K562 (cell line): Measurements from ENCODE around the gene TMEM184C. TPM values are rescaled to one million over a fixed set of nuclear protein-coding genes. Genes with fewer than 3 reads are reported as not detected.

Source experiments
- ATAC-seq: fragments of 200-7000 bp; cut with Tn5 transposase; 3 replicates; pipeline ENCODE4 v1.9.1; 2020; ENCODE audit warnings: moderate library complexity
- BruUV-seq: library from RNA; stranded (reverse); fragments of 400-500 nt; replicated peaks from 2 replicates; lab custom pipeline; 2021; lab: Mats Ljungman, UMichigan
- CTCF ChIA-PET: fragments of 300-600 bp; formaldehyde crosslinking; extraction: SDS; loops from one replicate; lab custom pipeline; 2021; ENCODE audit warnings: low intra/inter-chr PET ratio; lab: Yijun Ruan, JAX
- POLR2A ChIA-PET: fragments of 300-600, 350-650 bp; sonication (Branson Sonifier 250); formaldehyde crosslinking; extraction: SDS; loops from one replicate; lab custom pipeline; 2021; ENCODE audit warnings: antibody characterized with exemption, inconsistent platforms; lab: Yijun Ruan, JAX
- DNase-seq, 4 experiments: peaks; one replicate each; pipeline versions ENCODE4 v3.0.0 to v3.0.0-alpha.2; 2011 to 2018; ENCODE audit warnings: low spot score in 3 of 4, mixed read lengths in 3 of 4; ENCODE audit errors: extremely low read depth in 1 of 4
- FAIRE-seq: peaks from 2 replicates; lab custom pipeline; 2011; peaks lifted over from hg19 to GRCh38; lab: Jason Lieb, UNC
- H2AFZ ChIP-seq: 2 replicates; pipeline ENCODE4 v1.6.0; 2011; ENCODE audit warnings: low read depth, low read length, control low read depth, inconsistent platforms
- H3K27ac ChIP-seq: fragments of 200-600 bp; 3 replicates; pipeline ENCODE4 v1.8.0; 2011; ENCODE audit warnings: low read depth, mild to moderate bottlenecking, control low read depth, inconsistent platforms, low read length, moderate library complexity, mixed read lengths; ENCODE audit errors: extremely low read depth
- H3K27me3 ChIP-seq, 2 experiments: fragments of 300-600 bp in 1 of 2; 2 replicates in 1 of 2; 3 replicates in 1 of 2; pipeline versions ENCODE4 v1.6.0 to v1.8.0; 2011; ENCODE audit warnings: inconsistent platforms in 2 of 2, low read length in 2 of 2, mild to moderate bottlenecking in 1 of 2, mixed read lengths in 1 of 2, moderate library complexity in 1 of 2; ENCODE audit not compliant: control insufficient read depth in 2 of 2, insufficient read depth in 2 of 2
- H3K36me3 ChIP-seq: fragments of 300-600 bp; 3 replicates; pipeline ENCODE4 v1.8.0; 2011; ENCODE audit warnings: mild to moderate bottlenecking, low read length, inconsistent platforms; ENCODE audit not compliant: control insufficient read depth, insufficient read depth
- H3K4me1 ChIP-seq, 2 experiments: fragments of 200-600 bp in 1 of 2; replicated peaks in 1 of 2; 2 replicates in 1 of 2; 3 replicates in 1 of 2; pipeline versions ENCODE4 v1.5.1 to v1.8.0; 2011; ENCODE audit warnings: inconsistent platforms in 2 of 2, low read length in 2 of 2, mild to moderate bottlenecking in 1 of 2, mixed read lengths in 1 of 2, moderate library complexity in 1 of 2; ENCODE audit not compliant: control insufficient read depth in 2 of 2, insufficient read depth in 2 of 2
- H3K4me2 ChIP-seq: 2 replicates; pipeline ENCODE4 v1.6.1; 2011; ENCODE audit warnings: low read length, control low read depth, inconsistent platforms, mixed read lengths; ENCODE audit not compliant: insufficient read depth
- H3K4me3 ChIP-seq: fragments of 200-600 bp; sonication (generic), shearing (Covaris generic); 2 replicates; pipeline ENCODE4 v1.5.1; 2016; ENCODE audit warnings: control low read depth, inconsistent platforms
- H3K79me2 ChIP-seq: fragments of 200-600 bp; 3 replicates; pipeline ENCODE4 v1.8.0; 2011; ENCODE audit warnings: low read length, inconsistent platforms; ENCODE audit not compliant: control insufficient read depth, insufficient read depth
- H3K9ac ChIP-seq, 2 experiments: 2 replicates each; pipeline versions ENCODE4 v1.6.0 to v1.6.1; 2011; ENCODE audit warnings: low read depth in 2 of 2, low read length in 2 of 2, control low read depth in 1 of 2, inconsistent platforms in 1 of 2, mild to moderate bottlenecking in 1 of 2, mixed read lengths in 1 of 2; ENCODE audit not compliant: insufficient read depth in 1 of 2
- H3K9me1 ChIP-seq: one replicate; pipeline ENCODE4 v1.6.0; 2011; ENCODE audit warnings: inconsistent platforms, mild to moderate bottlenecking, low read length, moderate library complexity; ENCODE audit not compliant: control insufficient read depth, insufficient read depth
- H3K9me3 ChIP-seq: replicated peaks from 2 replicates; pipeline ENCODE4 v1.5.1; 2011; ENCODE audit warnings: low read depth, low read length, inconsistent platforms; ENCODE audit not compliant: control insufficient read depth, insufficient read depth
- H4K20me1 ChIP-seq: replicated peaks from 2 replicates; pipeline ENCODE4 v1.6.1; 2011; ENCODE audit warnings: low read length, inconsistent platforms, mixed read lengths; ENCODE audit not compliant: control insufficient read depth, insufficient read depth
- AFF1 ChIP-seq, 2 experiments: fragments of 450-650 bp; IDR thresholded peaks; 2 replicates each; pipeline ENCODE4 v1.6.1; 2018; ENCODE audit warnings: mild to moderate bottlenecking in 2 of 2, low read depth in 1 of 2; ENCODE audit not compliant: partially characterized antibody in 2 of 2
- BRCA1 ChIP-seq, 2 experiments: fragments of 450-650 bp in 1 of 2; sonication (generic) in 1 of 2; formaldehyde crosslinking in 1 of 2; IDR thresholded peaks; 2 replicates each; pipeline versions ENCODE4 v1.5.0 to v1.6.1; 2017 to 2020; ENCODE audit warnings: mild to moderate bottlenecking in 1 of 2, missing genetic modification reagents in 1 of 2
- KAT7 ChIP-seq: sonication (generic); formaldehyde crosslinking; IDR thresholded peaks from 2 replicates; pipeline ENCODE4 v1.8.0; 2022; ENCODE audit warnings: missing genetic modification reagents, mild to moderate bottlenecking, borderline replicate concordance
- MEF2D ChIP-seq: conservative IDR thresholded peaks from 2 replicates; pipeline ENCODE4 v1.6.1; 2016; ENCODE audit warnings: low read depth, missing genetic modification characterization, missing compliant biosample characterization
- SAFB2 ChIP-seq: fragments of 200-400 bp; formaldehyde crosslinking; IDR thresholded peaks from 2 replicates; pipeline ENCODE4 v1.6.1; 2018; ENCODE audit warnings: borderline replicate concordance, low read length, low read depth, moderate library complexity; ENCODE audit not compliant: severe bottlenecking
- VEZF1 ChIP-seq: fragments of 200-800 bp; sonication (Bioruptor generic); IDR thresholded peaks from 2 replicates; pipeline ENCODE4 v1.6.1; 2017; ENCODE audit warnings: missing genetic modification characterization, missing compliant biosample characterization
- ZBTB7A ChIP-seq: IDR thresholded peaks from 2 replicates; pipeline ENCODE4 v1.6.1; 2011; ENCODE audit warnings: low read depth, mild to moderate bottlenecking, low read length, moderate library complexity, borderline replicate concordance; ENCODE audit not compliant: control insufficient read depth
- ZEB2 ChIP-seq: fragments of 450-650 bp; IDR thresholded peaks from 2 replicates; pipeline ENCODE4 v1.6.1; 2016
- ZNF184 ChIP-seq: sonication (generic); formaldehyde crosslinking; IDR thresholded peaks from 2 replicates; pipeline ENCODE4 v1.5.0; 2020; ENCODE audit warnings: missing genetic modification reagents
- ZSCAN32 ChIP-seq: fragments of 450-650 bp; formaldehyde crosslinking; IDR thresholded peaks from 2 replicates; pipeline ENCODE4 v1.4.0; 2020; ENCODE audit warnings: mild to moderate bottlenecking, moderate library complexity
- WGBS: fragments of 100-300 bp; shearing (Covaris generic); methylation state at CpG from one replicate; pipeline ENCODE4 v1.1.6; 2016; ENCODE audit warnings: low coverage, mixed read lengths; ENCODE audit not compliant: insufficient coverage; ENCODE audit errors: missing lambda C conversion rate; 5-methylcytosine and 5-hydroxymethylcytosine counted together
- in situ Hi-C: fragments of 300-500 bp; cut with MboI; formaldehyde crosslinking; loops from 4 replicates; pipeline ENCODE4 v1.15.0; 2018; ENCODE audit warnings: inconsistent platforms, mixed read lengths
- intact Hi-C: fragments of 100-400 bp; cut with micrococcal nuclease; formaldehyde crosslinking; loops from 2 replicates; pipeline ENCODE4 v1.14.2; 2022
- polyA plus RNA-seq, 8 experiments: library from polyadenylated mRNA; depleted of rRNA in 4 of 8; stranded (reverse) in 5 of 8; unstranded in 3 of 8; fragments of >200 nt; fragmentation: Nextera tagmentation in 2 of 8; fragmentation: Illumina TruSeq in 1 of 8; extraction: Ambion mirVana in 2 of 8; extraction: Trizol in 1 of 8; gene quantifications; 2 replicates each; pipeline versions ENCODE4 v1.2.1 to v1.2.3, GENCODE V29; 2011 to 2014; ENCODE audit warnings: inconsistent platforms in 1 of 8, missing spikeins in 1 of 8
- total RNA-seq, 7 experiments: library from RNA; depleted of rRNA in 6 of 7; stranded (reverse); fragments of >200 nt in 6 of 7; fragmentation: Illumina TruSeq in 2 of 7; extraction: Trizol in 2 of 7; gene quantifications; 2 replicates each; pipeline versions ENCODE4 v1.2.1 to v1.2.3, GENCODE V29; 2011 to 2021; ENCODE audit warnings: low replicate concordance in 1 of 7

Gene TMEM184C
- total and polyA plus RNA-seq, 9 of the 15 experiments (the other 6 are each of a cell fraction or from before 2014, with no cell fraction given) = 3.9 to 24.2 (median 18.2) TPM

DNA sequence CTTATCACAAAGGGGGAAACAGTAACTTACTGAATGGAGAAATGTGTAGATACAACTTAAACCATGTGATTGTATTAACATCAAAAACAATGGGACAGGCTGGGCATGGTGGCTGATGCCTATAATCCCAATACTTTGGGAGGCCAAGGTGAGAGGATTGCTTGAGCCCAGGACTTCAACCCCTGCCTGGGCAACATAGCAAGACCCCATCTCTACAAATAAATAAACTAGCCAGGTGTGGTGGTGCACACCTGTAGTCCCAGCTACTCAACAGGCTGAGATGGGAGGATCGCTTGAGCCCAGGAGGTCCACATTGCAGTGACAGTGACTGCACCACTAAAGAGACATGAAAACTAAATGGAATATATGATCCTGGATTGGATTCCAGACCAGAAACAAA, 26.4 kb downstream of the TMEM184C start:
- Histone ChIP-seq H3K79me2 (peaks cover 15% of the 10 kb centered on the region), H3K4me3 (no peak overlapping the region), H3K9ac (no peak overlapping the region), H3K36me3 (peaks cover 17% of the 10 kb centered on the region; the same call in 2 of the 3 replicates), H3K4me1 (no peaks in the 10 kb centered on the region), H3K27ac (no peak overlapping the region), H3K9me1 (no peaks in the 10 kb centered on the region), H3K9me3 (no peaks in the 10 kb centered on the region), H3K4me2 (no peak overlapping the region), H2AFZ (no peak overlapping the region), H4K20me1 (no peaks in the 10 kb centered on the region), H3K27me3 (no peaks in the 10 kb centered on the region)
- no peak for DNase-seq
- in situ Hi-C loops (no loop called here), intact Hi-C loops (no loop called here)
- CTCF ChIA-PET = no interaction called here
- no peak for FAIRE-seq
- no peak for ATAC-seq
- whole genome bisulfite sequencing = 90% methylated on average over 1 of the region's 1 CpG
- POLR2A ChIA-PET = no interaction called here
- no peak for TF ChIP-seq ZEB2
- no TSS peak for BruUV-seq

GRCh38 chr4:147644471-147644870, 27.3 kb downstream of the TMEM184C start:
- no peak for ATAC-seq
- Histone ChIP-seq H3K4me3 (no peak overlapping the region), H3K4me1 (no peaks in the 10 kb centered on the region), H3K36me3 (peaks cover 20% of the 10 kb centered on the region; the same call in 2 of the 3 replicates), H3K27me3 (no peaks in the 10 kb centered on the region), H3K9me3 (no peaks in the 10 kb centered on the region), H3K4me2 (no peak overlapping the region), H3K9ac (no peak overlapping the region), H3K79me2 (peaks cover 18% of the 10 kb centered on the region), H2AFZ (no peak overlapping the region), H3K27ac (no peak overlapping the region), H3K9me1 (no peaks in the 10 kb centered on the region), H4K20me1 (no peaks in the 10 kb centered on the region)
- ChIA-PET CTCF (no interaction called here), POLR2A (no interaction called here)
- no TSS peak for BruUV-seq
- FAIRE-seq = no peak
- 90% methylated on average over 2 of the region's 3 CpGs for WGBS
- intact Hi-C loops = no loop called here
- in situ Hi-C loops = no loop called here
- no peak for DNase-seq
- TF ChIP-seq ZNF184 (CRISPR knock-in tag) (no peak), AFF1 (IDR thresholded peaks at IDR 0.05; ENCODE audit: low read depth in 1 of 2, partially characterized antibody in 2 of 2) (no peak), SAFB2 (no peak), MEF2D (no peak), KAT7 (CRISPR knock-in tag) (no peak), ZSCAN32 (CRISPR knock-in tag) (no peak), ZBTB7A (no peak), VEZF1 (CRISPR knock-in tag) (no peak), BRCA1 (IDR thresholded peaks at IDR 0.05) (no peak), BRCA1 (CRISPR knock-in tag; IDR thresholded peaks at IDR 0.05) (no peak)
